MM.1S (cell line): Measurements from ENCODE around the gene ICAM1.

Experiments
- EZH2phosphoT487 ChIP-seq: fragments of 300-600 bp; sonication (generic); IDR thresholded peaks from 2 replicates; pipeline ENCODE4 v1.6.1; 2018; ENCODE audit warnings: antibody characterized with exemption, low read length
- TF ChIP-seq, protein P1 (sequence below): fragments of 300-600 bp; sonication (generic); IDR thresholded peaks from 2 replicates; pipeline ENCODE4 v1.5.1; 2016; ENCODE audit warnings: antibody characterized with exemption, low read length, mixed read lengths

DNA sequence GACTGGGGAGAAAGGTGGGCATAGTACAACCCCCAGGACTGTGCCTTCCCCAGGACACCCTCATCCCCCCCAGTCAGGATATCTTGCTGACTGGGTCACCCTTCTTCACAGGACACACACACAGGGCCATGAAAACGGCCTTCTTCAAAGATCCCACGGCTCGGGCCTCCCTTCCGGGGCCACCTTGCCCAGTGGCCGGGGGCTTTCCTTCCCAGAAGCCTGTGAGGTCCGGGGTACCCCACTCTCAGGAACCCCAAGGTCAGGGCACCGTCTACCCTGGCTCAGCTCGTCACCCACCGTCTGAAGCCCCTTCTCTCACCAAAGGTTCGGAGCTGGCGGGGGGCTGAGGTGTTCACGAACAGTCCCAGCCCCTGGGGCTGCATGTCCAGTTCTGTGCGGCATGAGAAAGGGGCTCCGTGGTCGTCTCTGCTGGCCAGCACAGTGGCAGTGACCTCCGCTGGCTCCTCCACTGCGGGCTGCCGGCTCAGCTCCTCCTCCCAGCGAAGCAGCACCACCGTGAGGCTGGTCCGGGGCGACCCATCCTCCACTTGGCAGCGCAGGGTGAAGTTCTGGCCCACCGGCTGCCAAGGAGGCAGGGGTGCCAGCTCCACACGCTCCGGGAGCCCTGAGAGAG is 64.5 kb downstream of the ICAM1 start:
- TF ChIP-seq, protein P1, sequence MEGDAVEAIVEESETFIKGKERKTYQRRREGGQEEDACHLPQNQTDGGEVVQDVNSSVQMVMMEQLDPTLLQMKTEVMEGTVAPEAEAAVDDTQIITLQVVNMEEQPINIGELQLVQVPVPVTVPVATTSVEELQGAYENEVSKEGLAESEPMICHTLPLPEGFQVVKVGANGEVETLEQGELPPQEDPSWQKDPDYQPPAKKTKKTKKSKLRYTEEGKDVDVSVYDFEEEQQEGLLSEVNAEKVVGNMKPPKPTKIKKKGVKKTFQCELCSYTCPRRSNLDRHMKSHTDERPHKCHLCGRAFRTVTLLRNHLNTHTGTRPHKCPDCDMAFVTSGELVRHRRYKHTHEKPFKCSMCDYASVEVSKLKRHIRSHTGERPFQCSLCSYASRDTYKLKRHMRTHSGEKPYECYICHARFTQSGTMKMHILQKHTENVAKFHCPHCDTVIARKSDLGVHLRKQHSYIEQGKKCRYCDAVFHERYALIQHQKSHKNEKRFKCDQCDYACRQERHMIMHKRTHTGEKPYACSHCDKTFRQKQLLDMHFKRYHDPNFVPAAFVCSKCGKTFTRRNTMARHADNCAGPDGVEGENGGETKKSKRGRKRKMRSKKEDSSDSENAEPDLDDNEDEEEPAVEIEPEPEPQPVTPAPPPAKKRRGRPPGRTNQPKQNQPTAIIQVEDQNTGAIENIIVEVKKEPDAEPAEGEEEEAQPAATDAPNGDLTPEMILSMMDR, result no peak
- TF ChIP-seq EZH2phosphoT487, result no peak
